ENCODE results near the gene CFL1. TPM values are rescaled to one million over a fixed set of nuclear protein-coding genes. Genes with fewer than 3 reads are reported as not detected.

Gene CFL1
- total RNA-seq: 100 to 1,000 TPM; 227 to 514 (median 399) TPM

GRCh38 chr11:65857853-65858680 is at the start of gene CFL1:
CFL1 (minus strand) TSS chr11:65858180; CDS start chr11:65858099, 81 bp downstream.
- intact Hi-C loops (cut with DNase I; ENCODE audit: low total_unique reads): no loop called here
- H3K27me3 ChIP-seq: no peaks in the 10 kb centered on the region
- H3K9me3 ChIP-seq: no peaks in the 10 kb centered on the region
- peaks cover 7 to 13% of the 10 kb centered on the region in 2 donors for H3K4me1 ChIP-seq
- peak; percentile 98 for DNase-seq
- no peaks in the 10 kb centered on the region for H3K36me3 ChIP-seq
- H3K4me3 ChIP-seq: peak within 1 kb of the TSS; percentile 92 to 99
- TF ChIP-seq POLR2A (IDR thresholded peaks at IDR 0.05) (peak; percentile 89 to 98), CTCF (IDR thresholded peaks at IDR 0.05) (peak in 2 of 4 experiments; percentile 16 to 25)
- H3K27ac ChIP-seq: peak within 1 kb of the TSS; percentile 98 to 99

- H3K4me1 ChIP-seq: no peaks in the 10 kb centered on the region
- H3K9me3 ChIP-seq: no peaks in the 10 kb centered on the region
- TF ChIP-seq POLR2A (IDR thresholded peaks at IDR 0.05) (no peak), CTCF (IDR thresholded peaks at IDR 0.05) (no peak)
Measured at GRCh38 chr11:65906602-65907001, 48.6 kb upstream of the CFL1 start.

GRCh38 chr11:65903715-65904114 is 45.7 kb upstream of the CFL1 start:
- DNase-seq: no peak
- H3K4me3 ChIP-seq: no peak overlapping the region
- no peaks in the 10 kb centered on the region for H3K36me3 ChIP-seq
- peaks cover 0 to 14% of the 10 kb centered on the region in 2 donors for H3K27me3 ChIP-seq
- no peak for TF ChIP-seq CTCF (IDR thresholded peaks at IDR 0.05)
- no peak for TF ChIP-seq POLR2A (IDR thresholded peaks at IDR 0.05)
- peaks cover 5 to 7% of the 10 kb centered on the region in 2 donors for H3K4me1 ChIP-seq
- intact Hi-C loops (cut with DNase I; ENCODE audit: low total_unique reads): no loop called here
- no peak overlapping the region for H3K27ac ChIP-seq
- no peaks in the 10 kb centered on the region for H3K9me3 ChIP-seq

More at GRCh38 chr11:65906602-65907001, 48.6 kb upstream of the CFL1 start:
- DNase-seq: no peak
- H3K4me3 ChIP-seq: no peak overlapping the region
- no peaks in the 10 kb centered on the region for H3K27me3 ChIP-seq
- no peak overlapping the region for H3K27ac ChIP-seq
- no peaks in the 10 kb centered on the region for H3K36me3 ChIP-seq
- intact Hi-C loops (cut with DNase I; ENCODE audit: low total_unique reads): no loop called here

- H3K27ac ChIP-seq: no peak overlapping the region
- no peak for TF ChIP-seq POLR2A (IDR thresholded peaks at IDR 0.05)
- TF ChIP-seq CTCF (IDR thresholded peaks at IDR 0.05): no peak
- peaks cover 5 to 7% of the 10 kb centered on the region in 2 donors for H3K4me1 ChIP-seq
- peaks cover 0 to 17% of the 10 kb centered on the region in 2 donors for H3K27me3 ChIP-seq
- DNase-seq: no peak
- intact Hi-C loops (cut with DNase I; ENCODE audit: low total_unique reads): no loop called here
- H3K36me3 ChIP-seq: no peaks in the 10 kb centered on the region
- H3K9me3 ChIP-seq: no peaks in the 10 kb centered on the region
- no peak overlapping the region for H3K4me3 ChIP-seq
Measured at GRCh38 chr11:65903068-65903481, 45.1 kb upstream of the CFL1 start.

- intact Hi-C loops (cut with DNase I; ENCODE audit: low total_unique reads): no loop called here
- H3K4me1 ChIP-seq: peaks cover 5 to 7% of the 10 kb centered on the region in 2 donors
- no peaks in the 10 kb centered on the region for H3K9me3 ChIP-seq
- TF ChIP-seq POLR2A (IDR thresholded peaks at IDR 0.05) (no peak), CTCF (IDR thresholded peaks at IDR 0.05) (no peak)
- H3K27ac ChIP-seq: no peak overlapping the region
- peaks cover 0 to 17% of the 10 kb centered on the region in 2 donors for H3K27me3 ChIP-seq
- H3K4me3 ChIP-seq: no peak overlapping the region
- no peaks in the 10 kb centered on the region for H3K36me3 ChIP-seq
- DNase-seq: no peak
Measured at GRCh38 chr11:65900899-65901180, 42.9 kb upstream of the CFL1 start.
